ENCODE measurements around the gene HSD17B14. TPM values are rescaled to one million over a fixed set of nuclear protein-coding genes. Genes with fewer than 3 reads are reported as not detected.
A peak's percentile ranks its signal among the peaks of the same experiment; 100 is the strongest.

The HSD17B14 gene
- total RNA-seq, 3 donors from 2014 or later: 2.4 to 10.1 (median 2.4) TPM

DNA sequence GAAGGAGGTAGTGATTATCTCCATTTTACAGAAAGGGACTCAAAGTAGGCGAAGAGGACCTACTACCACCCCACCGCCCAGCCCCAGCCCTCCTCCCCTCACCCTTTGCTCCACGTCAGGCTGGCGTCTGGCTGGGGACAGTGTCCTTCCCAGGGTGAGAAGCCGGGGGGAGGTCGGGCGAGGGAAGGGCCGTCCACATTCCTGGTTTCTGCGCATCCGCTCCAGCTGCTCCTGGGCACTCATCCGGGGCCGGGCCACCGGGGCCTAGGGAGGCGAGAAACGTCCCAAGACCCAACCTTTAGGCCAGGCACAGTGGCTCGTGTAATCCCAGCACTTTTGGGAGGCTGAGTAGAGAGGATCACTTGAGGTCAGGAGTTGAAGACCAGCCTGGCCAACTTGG lies 4.8 kb upstream of the HSD17B14 start:
- ATAC-seq: no peak
- TF ChIP-seq, protein P1, sequence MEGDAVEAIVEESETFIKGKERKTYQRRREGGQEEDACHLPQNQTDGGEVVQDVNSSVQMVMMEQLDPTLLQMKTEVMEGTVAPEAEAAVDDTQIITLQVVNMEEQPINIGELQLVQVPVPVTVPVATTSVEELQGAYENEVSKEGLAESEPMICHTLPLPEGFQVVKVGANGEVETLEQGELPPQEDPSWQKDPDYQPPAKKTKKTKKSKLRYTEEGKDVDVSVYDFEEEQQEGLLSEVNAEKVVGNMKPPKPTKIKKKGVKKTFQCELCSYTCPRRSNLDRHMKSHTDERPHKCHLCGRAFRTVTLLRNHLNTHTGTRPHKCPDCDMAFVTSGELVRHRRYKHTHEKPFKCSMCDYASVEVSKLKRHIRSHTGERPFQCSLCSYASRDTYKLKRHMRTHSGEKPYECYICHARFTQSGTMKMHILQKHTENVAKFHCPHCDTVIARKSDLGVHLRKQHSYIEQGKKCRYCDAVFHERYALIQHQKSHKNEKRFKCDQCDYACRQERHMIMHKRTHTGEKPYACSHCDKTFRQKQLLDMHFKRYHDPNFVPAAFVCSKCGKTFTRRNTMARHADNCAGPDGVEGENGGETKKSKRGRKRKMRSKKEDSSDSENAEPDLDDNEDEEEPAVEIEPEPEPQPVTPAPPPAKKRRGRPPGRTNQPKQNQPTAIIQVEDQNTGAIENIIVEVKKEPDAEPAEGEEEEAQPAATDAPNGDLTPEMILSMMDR (IDR thresholded peaks at IDR 0.05): no peak
- Histone ChIP-seq H3K9me3 (no peaks in the 10 kb centered on the region), H3K4me3 (no peak overlapping the region), H3K4me1 (ENCODE audit: low read depth) (peaks cover 2% of the 10 kb centered on the region), H3K36me3 (ENCODE audit: low read depth) (no peaks in the 10 kb centered on the region)
- intact Hi-C loops (cut with DNase I, micrococcal nuclease): no loop called here
- DNase-seq: no peak

DNA sequence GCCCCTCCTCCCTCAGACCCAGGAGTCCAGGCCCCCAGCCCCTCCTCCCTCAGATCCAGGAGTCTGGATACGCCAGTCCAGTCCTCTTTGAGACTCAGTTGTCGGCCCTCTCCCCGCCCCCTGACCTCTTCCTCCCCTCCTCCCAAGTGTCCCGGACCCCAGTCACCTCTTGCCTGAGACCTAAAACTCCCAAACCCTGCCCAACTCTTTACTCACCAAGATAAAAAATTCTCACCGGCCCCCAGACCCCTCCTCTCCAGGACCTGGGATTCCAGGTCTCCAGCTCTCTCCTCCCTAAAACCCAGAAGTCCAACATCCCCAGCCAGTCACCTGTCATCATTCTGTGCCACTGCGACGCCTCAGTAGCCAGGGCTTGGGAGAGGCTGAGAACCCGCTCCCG lies 1.4 kb upstream of the HSD17B14 start:
- peaks cover 8% of the 10 kb centered on the region for H3K4me1 ChIP-seq (ENCODE audit: low read depth)
- intact Hi-C loops (cut with DNase I, micrococcal nuclease): loop anchor here (5.0 kb wide), 2 partner anchors 40 to 45 kb away; no protein-coding TSS in a partner anchor
- H3K36me3 ChIP-seq (ENCODE audit: low read depth): no peaks in the 10 kb centered on the region
- DNase-seq (no peak), ATAC-seq (no peak)
- H3K9me3 ChIP-seq: no peaks in the 10 kb centered on the region
- H3K4me3 ChIP-seq: no peak overlapping the region
- TF ChIP-seq, protein P1 (IDR thresholded peaks at IDR 0.05): no peak

- ATAC-seq: peak; percentile 58
- TF ChIP-seq, protein P1 (IDR thresholded peaks at IDR 0.05): no peak
- intact Hi-C loops (cut with DNase I, micrococcal nuclease): loop anchor here (5.0 kb wide), 2 partner anchors 40 to 45 kb away; no protein-coding TSS in a partner anchor
- Histone ChIP-seq H3K36me3 (ENCODE audit: low read depth) (no peaks in the 10 kb centered on the region), H3K4me1 (ENCODE audit: low read depth) (peaks cover 8% of the 10 kb centered on the region), H3K4me3 (no peak overlapping the region), H3K9me3 (no peaks in the 10 kb centered on the region)
- peak; percentile 61 to 84 (median 77) for DNase-seq
These were observed 797 bp upstream of the HSD17B14 start for GRCh38 chr19:48837051-48837524.

GRCh38 chr19:48835734-48836088 lies 580 bp downstream of the HSD17B14 start:
- DNase-seq (peak; percentile 91 to 99 (median 96)), ATAC-seq (peak; percentile 99)
- Histone ChIP-seq H3K4me3 (no peak overlapping the region), H3K9me3 (no peaks in the 10 kb centered on the region), H3K36me3 (ENCODE audit: low read depth) (no peaks in the 10 kb centered on the region), H3K4me1 (ENCODE audit: low read depth) (peaks cover 8% of the 10 kb centered on the region)
- TF ChIP-seq, protein P1 (IDR thresholded peaks at IDR 0.05): peak; percentile 75
- intact Hi-C loops (cut with DNase I, micrococcal nuclease): loop anchor here (5.0 kb wide), 2 partner anchors 38 to 43 kb away; no protein-coding TSS in a partner anchor

- intact Hi-C loops (cut with DNase I, micrococcal nuclease): no loop called here
- Histone ChIP-seq H3K9me3 (no peaks in the 10 kb centered on the region), H3K4me3 (no peak overlapping the region), H3K36me3 (ENCODE audit: low read depth) (no peaks in the 10 kb centered on the region), H3K4me1 (ENCODE audit: low read depth) (peaks cover 8% of the 10 kb centered on the region)
- DNase-seq (no peak), ATAC-seq (no peak)
- TF ChIP-seq, protein P1 (IDR thresholded peaks at IDR 0.05): no peak
These were observed 2.3 kb downstream of the HSD17B14 start for GRCh38 chr19:48833977-48834376.

DNA sequence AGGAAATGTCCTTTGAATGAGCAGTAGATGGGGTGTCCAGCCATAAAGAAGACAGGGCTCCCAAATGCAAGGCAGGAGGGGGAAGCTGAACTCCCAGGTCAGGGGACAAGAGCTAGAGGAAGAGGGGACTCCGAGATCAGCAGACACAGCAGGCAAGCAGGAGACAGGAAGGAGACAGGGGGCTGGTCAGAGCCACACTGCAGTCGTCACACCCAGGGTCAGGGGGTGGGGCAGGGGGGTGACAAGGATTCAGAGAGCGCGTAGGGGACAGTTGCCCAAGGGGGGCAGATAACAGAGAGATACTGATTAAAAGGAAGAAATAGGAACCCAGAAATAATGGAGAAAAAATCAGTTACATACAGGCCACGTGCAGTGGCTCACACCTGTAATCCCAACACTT lies 3.2 kb downstream of the HSD17B14 start:
- TF ChIP-seq, protein P1 (IDR thresholded peaks at IDR 0.05): no peak
- H3K36me3 ChIP-seq (ENCODE audit: low read depth): no peaks in the 10 kb centered on the region
- no peak overlapping the region for H3K4me3 ChIP-seq
- intact Hi-C loops (cut with DNase I, micrococcal nuclease): no loop called here
- ATAC-seq (no peak), DNase-seq (no peak)
- H3K9me3 ChIP-seq: no peaks in the 10 kb centered on the region
- peaks cover 8% of the 10 kb centered on the region for H3K4me1 ChIP-seq (ENCODE audit: low read depth)
